Effector memory CD8-positive, alpha-beta T cell (primary cell): ENCODE results near the gene YDJC.
"Not testable (repeated sequence)": the region's sequence is repeated elsewhere in the genome, so short reads cannot be mapped to it uniquely, and the experiment has no call there.

ENCODE experiments used
- ATAC-seq: fragments of 150-1000 bp; cut with Tn5 transposase; replicated peaks from 2 replicates; pipeline ENCODE4 v1.10.0; 2021; ENCODE audit warnings: mild to moderate bottlenecking, moderate library complexity
- DNase-seq, 3 experiments: peaks; one replicate each; pipeline ENCODE4 v3.0.0; 2021
- H3K27ac Mint-ChIP-seq, 2 donors: one replicate each; pipeline ENCODE4 v1.8.0; 2022; ENCODE audit warnings: mild to moderate bottlenecking in 2 of 2, mixed read lengths in 2 of 2, moderate library complexity in 2 of 2
- H3K27me3 Mint-ChIP-seq, 2 donors: one replicate each; pipeline ENCODE4 v1.8.0; 2022; ENCODE audit warnings: mixed read lengths in 2 of 2
- H3K36me3 Mint-ChIP-seq: one replicate; pipeline ENCODE4 v1.8.0; 2022; ENCODE audit warnings: mild to moderate bottlenecking, moderate library complexity, mixed read lengths; ENCODE audit not compliant: insufficient read depth
- H3K4me1 Mint-ChIP-seq, 2 donors: one replicate each; pipeline ENCODE4 v1.8.0; 2022; ENCODE audit warnings: low read depth in 2 of 2, mixed read lengths in 2 of 2
- H3K4me3 Mint-ChIP-seq, 2 donors: one replicate each; pipeline ENCODE4 v1.8.0; 2022; ENCODE audit warnings: mild to moderate bottlenecking in 2 of 2, mixed read lengths in 2 of 2, moderate library complexity in 2 of 2
- H3K9me3 Mint-ChIP-seq, 2 donors: one replicate each; pipeline ENCODE4 v1.8.0; 2022; ENCODE audit warnings: mixed read lengths in 2 of 2

YDJC gene

GRCh38 chr22:21582801-21583740 lies 46.8 kb downstream of the YDJC start:
- H3K36me3 Mint-ChIP-seq: peaks cover 32% of the 10 kb centered on the region
- DNase-seq (no peak), ATAC-seq (no peak)
- H3K27me3 Mint-ChIP-seq: no peaks in the 10 kb centered on the region
- no peaks in the 10 kb centered on the region for H3K9me3 Mint-ChIP-seq
- peaks cover 40 to 57% of the 10 kb centered on the region in 2 donors for H3K4me1 Mint-ChIP-seq
- peak overlapping the region; percentile 1 to 3 for H3K4me3 Mint-ChIP-seq
- H3K27ac Mint-ChIP-seq: peak overlapping the region; percentile 19 to 35

- H3K36me3 Mint-ChIP-seq: peaks cover 34% of the 10 kb centered on the region
- not testable (repeated sequence) for DNase-seq, ATAC-seq, H3K9me3 Mint-ChIP-seq, H3K27me3 Mint-ChIP-seq
- H3K4me3 Mint-ChIP-seq: peak overlapping the region in 1 of 2 donors; percentile 42
- H3K4me1 Mint-ChIP-seq: peaks cover 43 to 63% of the 10 kb centered on the region in 2 donors
- peak overlapping the region; percentile 22 to 85 for H3K27ac Mint-ChIP-seq
These were observed 48.7 kb downstream of the YDJC start for GRCh38 chr22:21581009-21581713.

DNA sequence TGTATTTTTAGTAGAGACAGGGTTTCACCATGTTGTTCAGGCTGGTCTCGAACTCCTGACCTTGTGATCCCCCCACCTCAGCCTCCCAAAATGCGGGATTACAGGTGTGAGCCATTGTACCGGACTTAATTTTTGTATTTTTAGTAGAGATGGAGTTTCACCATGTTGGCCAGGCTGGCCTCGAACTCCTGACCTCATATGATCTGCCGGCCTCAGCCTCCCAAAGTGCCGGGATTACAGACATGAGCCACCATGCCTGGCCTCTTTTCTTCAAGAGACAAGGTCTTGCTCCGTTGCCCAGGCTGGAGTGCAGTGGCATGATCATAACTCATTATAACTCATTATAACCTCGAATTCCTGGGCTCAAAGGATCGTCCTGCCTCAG lies 49.2 kb downstream of the YDJC start:
- H3K27me3 Mint-ChIP-seq, DNase-seq, ATAC-seq, H3K9me3 Mint-ChIP-seq: not testable (repeated sequence)
- peaks cover 31% of the 10 kb centered on the region for H3K36me3 Mint-ChIP-seq
- peak overlapping the region; percentile 22 to 85 for H3K27ac Mint-ChIP-seq
- peak overlapping the region; percentile 42 to 57 for H3K4me3 Mint-ChIP-seq
- H3K4me1 Mint-ChIP-seq: peaks cover 44 to 66% of the 10 kb centered on the region in 2 donors

- no peak for ATAC-seq
- DNase-seq: no peak
- H3K4me1 Mint-ChIP-seq: peaks cover 42 to 63% of the 10 kb centered on the region in 2 donors
- no peaks in the 10 kb centered on the region for H3K9me3 Mint-ChIP-seq
- peaks cover 26% of the 10 kb centered on the region for H3K36me3 Mint-ChIP-seq
- H3K27ac Mint-ChIP-seq: peak overlapping the region; percentile 58 to 73
- H3K27me3 Mint-ChIP-seq: no peaks in the 10 kb centered on the region
- peak overlapping the region; percentile 26 to 51 for H3K4me3 Mint-ChIP-seq
These were observed 50.4 kb downstream of the YDJC start for GRCh38 chr22:21579474-21579851.
